ENCODE results near the gene RBM8A. TPM values are rescaled to one million over a fixed set of nuclear protein-coding genes. Genes with fewer than 3 reads are reported as not detected.
"Not testable (repeated sequence)": the region's sequence is repeated elsewhere in the genome, so short reads cannot be mapped to it uniquely, and the experiment has no call there.

RBM8A gene
- total RNA-seq, 1 donor = 54.3 TPM

- TF ChIP-seq CTCF (IDR thresholded peaks at IDR 0.05; ENCODE audit: extremely low read depth, low read depth, low read length) = no peak
- no peaks in the 10 kb centered on the region for H3K79me2 ChIP-seq (ENCODE audit: insufficient read depth, low read length)
- H2AFZ ChIP-seq (ENCODE audit: low read length) = no peak overlapping the region
- peak overlapping the region; percentile 26 for H3K27ac ChIP-seq (ENCODE audit: low read depth, low read length)
- H3K27me3 ChIP-seq (ENCODE audit: insufficient read depth, low read length) = no peaks in the 10 kb centered on the region
- no peaks in the 10 kb centered on the region for H4K20me1 ChIP-seq (ENCODE audit: insufficient read depth, low read length)
- H3K4me1 ChIP-seq (ENCODE audit: insufficient read depth, low read length) = peaks cover 4% of the 10 kb centered on the region
- peak; percentile 34 for DNase-seq (ENCODE audit: insufficient read length, low spot score, missing footprints)
- H3K4me2 ChIP-seq (ENCODE audit: insufficient read depth, low read length) = no peak overlapping the region
- peaks cover 38% of the 10 kb centered on the region for H3K36me3 ChIP-seq (ENCODE audit: insufficient read depth, low read length)
- H3K9me3 ChIP-seq (ENCODE audit: low read depth, low read length) = no peaks in the 10 kb centered on the region
- H3K4me3 ChIP-seq (ENCODE audit: insufficient read depth, low read length) = no peak overlapping the region
These were observed 9.0 kb upstream of the RBM8A start for GRCh38 chr1:145936247-145936646.

DNA sequence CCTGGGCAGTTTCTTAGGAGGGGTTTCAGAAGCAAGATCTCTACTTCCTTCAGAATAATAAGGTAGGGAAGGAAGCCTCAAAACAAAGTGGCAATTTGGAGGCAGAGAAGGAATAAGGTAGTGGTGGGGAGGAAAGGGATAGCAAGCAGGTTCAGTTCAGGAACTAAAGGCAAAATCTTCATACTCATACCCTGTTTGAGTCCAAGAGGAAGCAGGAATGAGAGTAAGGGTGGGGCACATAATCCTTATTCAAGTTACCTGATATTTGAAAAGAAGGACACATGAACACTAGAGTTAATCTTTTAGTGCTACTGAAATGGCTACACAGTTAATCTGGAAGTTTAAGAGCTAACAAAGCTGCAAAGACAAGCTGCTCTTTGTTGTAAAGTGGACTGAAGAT is 8.4 kb upstream of the RBM8A start:
- no peak for TF ChIP-seq CTCF (IDR thresholded peaks at IDR 0.05; ENCODE audit: extremely low read depth, low read depth, low read length)
- no peaks in the 10 kb centered on the region for H3K27me3 ChIP-seq (ENCODE audit: insufficient read depth, low read length)
- DNase-seq (ENCODE audit: insufficient read length, low spot score, missing footprints) = no peak
- peaks cover 4% of the 10 kb centered on the region for H3K4me1 ChIP-seq (ENCODE audit: insufficient read depth, low read length)
- no peaks in the 10 kb centered on the region for H3K79me2 ChIP-seq (ENCODE audit: insufficient read depth, low read length)
- peaks cover 35% of the 10 kb centered on the region for H3K36me3 ChIP-seq (ENCODE audit: insufficient read depth, low read length)
- no peak overlapping the region for H3K27ac ChIP-seq (ENCODE audit: low read depth, low read length)
- H3K9me3 ChIP-seq (ENCODE audit: low read depth, low read length) = no peaks in the 10 kb centered on the region
- no peak overlapping the region for H3K4me2 ChIP-seq (ENCODE audit: insufficient read depth, low read length)
- no peaks in the 10 kb centered on the region for H4K20me1 ChIP-seq (ENCODE audit: insufficient read depth, low read length)
- no peak overlapping the region for H2AFZ ChIP-seq (ENCODE audit: low read length)
- no peak overlapping the region for H3K4me3 ChIP-seq (ENCODE audit: insufficient read depth, low read length)

DNA sequence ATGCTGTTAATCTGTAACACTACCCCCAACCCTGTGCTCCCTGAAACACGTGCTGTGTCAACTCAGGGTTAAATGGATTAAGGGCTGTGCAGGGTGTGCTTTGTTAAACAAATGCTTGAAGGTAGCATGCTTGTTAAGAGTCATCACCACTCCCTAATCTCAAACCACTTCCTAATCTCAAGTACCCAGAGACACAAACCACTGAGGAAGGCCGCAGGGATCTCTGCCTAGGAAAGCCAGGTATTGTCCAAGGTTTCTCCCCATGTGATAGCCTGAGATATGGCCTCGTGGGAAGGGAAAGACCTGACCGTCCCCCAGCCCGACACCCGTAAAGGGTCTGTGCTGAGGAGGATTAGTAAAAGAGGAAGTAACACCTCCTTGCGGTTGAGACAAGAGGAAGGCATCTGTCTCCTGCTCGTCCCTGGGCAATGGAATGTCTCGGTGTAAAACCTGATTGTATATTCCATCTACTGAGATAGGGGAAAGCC is 5.3 kb upstream of the RBM8A start:
- not testable (repeated sequence) for H3K79me2 ChIP-seq (ENCODE audit: insufficient read depth, low read length); DNase-seq (ENCODE audit: insufficient read length, low spot score, missing footprints); H2AFZ ChIP-seq (ENCODE audit: low read length); H4K20me1 ChIP-seq (ENCODE audit: insufficient read depth, low read length); H3K4me1 ChIP-seq (ENCODE audit: insufficient read depth, low read length); H3K9me3 ChIP-seq (ENCODE audit: low read depth, low read length); H3K27me3 ChIP-seq (ENCODE audit: insufficient read depth, low read length); H3K4me3 ChIP-seq (ENCODE audit: insufficient read depth, low read length); H3K27ac ChIP-seq (ENCODE audit: low read depth, low read length); H3K4me2 ChIP-seq (ENCODE audit: insufficient read depth, low read length)
- H3K36me3 ChIP-seq (ENCODE audit: insufficient read depth, low read length) = peaks cover 29% of the 10 kb centered on the region

GRCh38 chr1:145927916-145928643 is 796 bp upstream of the RBM8A start:
- H3K9me3 ChIP-seq (ENCODE audit: low read depth, low read length) = no peaks in the 10 kb centered on the region
- peaks cover 8% of the 10 kb centered on the region for H3K4me1 ChIP-seq (ENCODE audit: insufficient read depth, low read length)
- H3K36me3 ChIP-seq (ENCODE audit: insufficient read depth, low read length) = peaks cover 18% of the 10 kb centered on the region
- peak overlapping the region; percentile 83 for H3K4me3 ChIP-seq (ENCODE audit: insufficient read depth, low read length)
- H3K27me3 ChIP-seq (ENCODE audit: insufficient read depth, low read length) = no peaks in the 10 kb centered on the region
- H2AFZ ChIP-seq (ENCODE audit: low read length) = peak overlapping the region; percentile 78
- DNase-seq (ENCODE audit: insufficient read length, low spot score, missing footprints) = no peak
- peak overlapping the region; percentile 99 for H3K27ac ChIP-seq (ENCODE audit: low read depth, low read length)
- H4K20me1 ChIP-seq (ENCODE audit: insufficient read depth, low read length) = no peaks in the 10 kb centered on the region
- peak overlapping the region; percentile 92 for H3K4me2 ChIP-seq (ENCODE audit: insufficient read depth, low read length)
- H3K79me2 ChIP-seq (ENCODE audit: insufficient read depth, low read length) = peaks cover 17% of the 10 kb centered on the region
- no peak for TF ChIP-seq CTCF (IDR thresholded peaks at IDR 0.05; ENCODE audit: extremely low read depth, low read depth, low read length)

All from osteoblast (primary cell).